ENCODE results near the gene PKIG.
A peak's percentile ranks its signal among the peaks of the same experiment; 100 is the strongest.

PKIG gene

GRCh38 chr20:44649976-44650375 is 67.6 kb downstream of the PKIG start:
- no peak for DNase-seq (ENCODE audit: low read depth in 1 of 2, low spot score in 1 of 2)
- H3K27me3 ChIP-seq (ENCODE audit: insufficient read depth, poor library complexity, severe bottlenecking) = no peaks in the 10 kb centered on the region
- no peak overlapping the region for H3K4me3 ChIP-seq (replicated peaks; ENCODE audit: insufficient read depth, low read length)
- no peak for TF ChIP-seq GABPA (IDR thresholded peaks at IDR 0.05; ENCODE audit: low read depth)
- no peak for TF ChIP-seq REST (IDR thresholded peaks at IDR 0.05; ENCODE audit: insufficient replicate concordance, low read depth)
- no peak for TF ChIP-seq POLR2AphosphoS5 (IDR thresholded peaks at IDR 0.05; ENCODE audit: low read depth)
- no peak for TF ChIP-seq CTCF (IDR thresholded peaks at IDR 0.05; ENCODE audit: insufficient read depth, low read length)
- no peak overlapping the region; the same call in 1 of the 2 replicates for H3K27ac ChIP-seq (replicated peaks)

- no peak for DNase-seq (ENCODE audit: low read depth in 1 of 2, low spot score in 1 of 2)
- H3K4me3 ChIP-seq (replicated peaks; ENCODE audit: insufficient read depth, low read length) = peak overlapping the region; percentile 60
- TF ChIP-seq POLR2AphosphoS5 (IDR thresholded peaks at IDR 0.05; ENCODE audit: low read depth) (0 out of 2 replicates have a peak, but pooled peaks have one; percentile 33), REST (IDR thresholded peaks at IDR 0.05; ENCODE audit: insufficient replicate concordance, low read depth) (no peak)
- peak overlapping the region; percentile 73 for H3K27ac ChIP-seq (replicated peaks)
- no peaks in the 10 kb centered on the region for H3K27me3 ChIP-seq (ENCODE audit: insufficient read depth, poor library complexity, severe bottlenecking)
These were observed 68.5 kb downstream of the PKIG start for GRCh38 chr20:44650771-44651433.

- Histone ChIP-seq H3K27ac (replicated peaks) (peak overlapping the region; percentile 73), H3K27me3 (ENCODE audit: insufficient read depth, poor library complexity, severe bottlenecking) (no peaks in the 10 kb centered on the region), H3K4me3 (replicated peaks; ENCODE audit: insufficient read depth, low read length) (peak overlapping the region; percentile 60)
- DNase-seq (ENCODE audit: low read depth in 1 of 2, low spot score in 1 of 2) = no peak
- TF ChIP-seq SPI1 (IDR thresholded peaks at IDR 0.05; ENCODE audit: borderline replicate concordance, low read depth) (no peak), GABPA (IDR thresholded peaks at IDR 0.05; ENCODE audit: low read depth) (no peak), POLR2AphosphoS5 (IDR thresholded peaks at IDR 0.05; ENCODE audit: low read depth) (no peak), REST (IDR thresholded peaks at IDR 0.05; ENCODE audit: insufficient replicate concordance, low read depth) (no peak), CTCF (IDR thresholded peaks at IDR 0.05; ENCODE audit: insufficient read depth, low read length) (no peak)
These were observed 69.0 kb downstream of the PKIG start for GRCh38 chr20:44651434-44651683.

Data from HL-60 (cell line).